HG02938 (cell line): ENCODE measurements around the gene C9orf78.

ENCODE experiments used
- ATAC-seq: cut with Tn5 transposase; IDR thresholded peaks from one replicate; pipeline ENCODE4 v1.9.1; 2021; ENCODE audit warnings: mild to moderate bottlenecking, moderate library complexity; ENCODE audit not compliant: unreplicated experiment

Gene C9orf78

GRCh38 chr9:129835128-129835859, at the start of gene C9orf78, which contains the start of gene USP20:
Gene C9orf78, minus strand, starts transcription at chr9:129835275. Its CDS starts 54 bp downstream, at chr9:129835221.
Gene USP20, plus strand, starts transcription at chr9:129835458. Its CDS starts 17,098 bp downstream, at chr9:129852556.
- ATAC-seq = peak; percentile 88

- ATAC-seq = peak; percentile 27
These were observed 49.3 kb upstream of the C9orf78 start for GRCh38 chr9:129884220-129885017.

- no peak for ATAC-seq
These were observed 46.7 kb upstream of the C9orf78 start for GRCh38 chr9:129881547-129882324.

GRCh38 chr9:129880654-129881546, 45.8 kb upstream of the C9orf78 start:
- ATAC-seq = no peak

GRCh38 chr9:129879991-129880653, 45.0 kb upstream of the C9orf78 start:
- no peak for ATAC-seq

- no peak for ATAC-seq
These were observed 44.1 kb upstream of the C9orf78 start for GRCh38 chr9:129879103-129879699.

- no peak for ATAC-seq
These were observed 43.2 kb upstream of the C9orf78 start for GRCh38 chr9:129878291-129878690.

- ATAC-seq = no peak
These were observed 41.7 kb upstream of the C9orf78 start for GRCh38 chr9:129876815-129877214.

GRCh38 chr9:129875687-129876395, 40.8 kb upstream of the C9orf78 start:
- no peak for ATAC-seq

GRCh38 chr9:129875181-129875611, 40.1 kb upstream of the C9orf78 start:
- ATAC-seq = no peak

- no peak for ATAC-seq
These were observed 39.4 kb upstream of the C9orf78 start for GRCh38 chr9:129874261-129875101.

- ATAC-seq = no peak
These were observed 38.6 kb upstream of the C9orf78 start for GRCh38 chr9:129873563-129874190.

GRCh38 chr9:129871046-129871445, 36.0 kb upstream of the C9orf78 start:
- ATAC-seq = no peak

GRCh38 chr9:129869585-129870501, 34.8 kb upstream of the C9orf78 start:
- ATAC-seq = no peak

- ATAC-seq = no peak
These were observed 33.9 kb upstream of the C9orf78 start for GRCh38 chr9:129868872-129869486.
